Inferior parietal cortex (tissue), 1 donor: ENCODE measurements around the gene CNGA4.
"Not testable (repeated sequence)": the region's sequence is repeated elsewhere in the genome, so short reads cannot be mapped to it uniquely, and the experiment has no call there.

ENCODE experiments used
- DNase-seq: peaks from one replicate; pipeline ENCODE4 v3.0.0-alpha.2; 2016; ENCODE audit errors: extremely low spot score

CNGA4 gene

DNA sequence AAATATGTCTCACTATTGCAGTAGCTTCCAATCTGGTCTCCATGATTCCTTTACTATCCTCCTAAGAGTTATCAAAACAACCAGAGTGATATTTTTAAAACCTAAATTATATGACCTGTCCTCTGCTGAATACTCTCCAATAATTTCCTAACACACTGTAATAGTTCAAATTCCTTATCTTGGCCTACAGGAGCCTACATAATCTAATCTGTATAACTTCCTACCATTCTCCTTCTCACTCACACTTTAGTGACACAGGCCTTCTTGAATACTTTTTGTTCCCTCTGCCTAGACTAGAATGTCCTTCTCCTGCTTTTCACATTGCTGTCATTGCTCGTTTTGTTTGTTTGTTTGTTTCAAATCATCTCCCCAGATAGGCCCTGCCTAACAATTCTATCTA, 13.9 kb upstream of the CNGA4 start:
- DNase-seq = no peak

DNA sequence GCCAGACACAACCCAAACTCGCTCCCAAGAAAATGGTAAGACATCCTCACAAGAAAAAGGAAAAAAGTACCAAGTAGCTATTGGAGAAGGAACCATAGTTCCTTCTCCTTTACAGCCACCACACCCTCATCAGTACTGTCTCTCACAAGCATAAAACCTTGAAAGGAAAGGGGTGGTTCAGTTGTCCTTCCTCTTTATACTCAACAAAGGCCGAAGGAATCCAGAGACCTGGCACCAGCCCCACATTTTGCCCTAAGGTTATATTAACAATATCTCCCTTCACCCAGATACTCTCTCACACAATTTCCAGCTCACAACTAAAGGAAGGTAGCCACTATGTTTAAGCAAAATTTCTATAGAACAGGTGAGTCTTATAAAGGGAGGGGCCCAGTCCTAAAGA, 13.0 kb upstream of the CNGA4 start:
- no peak for DNase-seq

DNA sequence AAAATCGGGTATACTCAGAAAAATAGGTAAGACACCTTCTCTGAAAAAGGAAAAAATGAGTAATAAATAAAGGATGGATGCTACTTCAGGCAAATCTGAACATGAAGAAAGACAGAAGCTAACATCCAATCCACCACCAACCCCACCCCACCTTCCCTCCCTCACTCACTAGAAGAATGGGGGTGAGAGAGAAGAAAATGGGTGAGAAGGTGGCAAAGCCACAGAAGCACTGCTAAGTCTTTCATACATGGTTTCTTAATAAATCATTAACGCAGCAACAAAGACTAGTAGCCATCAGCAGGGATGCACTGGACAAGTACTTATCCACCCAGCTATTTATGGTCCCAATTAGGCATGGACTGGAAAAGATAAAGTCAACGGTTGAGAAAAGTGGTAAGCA, 10.4 kb upstream of the CNGA4 start:
- no peak for DNase-seq

DNA sequence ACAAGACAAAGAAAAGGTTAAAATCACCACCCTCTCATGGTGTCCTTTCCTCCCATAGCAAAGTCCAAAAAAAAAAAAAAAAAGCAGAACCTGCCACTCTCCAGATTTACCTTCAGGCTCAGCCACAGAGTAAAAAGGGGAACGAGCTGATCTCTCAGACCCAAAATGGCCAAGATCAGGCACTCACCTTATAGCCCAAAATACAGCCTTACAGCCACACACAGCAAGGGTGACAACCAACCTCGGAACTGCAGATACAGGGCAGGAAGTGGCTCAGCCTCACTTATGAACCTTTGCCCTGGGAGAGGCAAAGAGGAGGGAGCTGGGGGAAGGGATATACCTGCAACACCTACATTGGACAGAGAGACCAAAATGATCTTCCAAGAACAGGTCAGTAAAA, 9.0 kb upstream of the CNGA4 start:
- DNase-seq = no peak

DNA sequence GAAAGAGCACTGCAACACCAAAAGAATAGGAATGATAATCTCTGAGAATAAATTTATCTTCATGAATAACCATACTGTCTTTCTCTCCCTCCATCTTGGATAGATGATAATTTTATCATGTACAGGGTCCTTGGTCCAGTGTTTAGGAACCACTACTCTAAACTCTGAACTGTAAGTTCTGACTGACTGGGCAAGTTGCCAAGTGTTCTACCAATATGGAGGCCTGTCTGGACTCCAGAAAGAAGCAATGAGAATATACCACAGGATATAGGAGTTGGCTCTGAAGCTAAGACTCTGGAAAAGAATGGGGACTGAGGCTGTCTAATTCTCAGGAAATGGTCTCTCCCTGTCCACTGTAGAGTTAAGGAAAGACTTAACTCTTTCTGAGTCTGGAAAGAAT, 6.0 kb upstream of the CNGA4 start:
- no peak for DNase-seq

DNA sequence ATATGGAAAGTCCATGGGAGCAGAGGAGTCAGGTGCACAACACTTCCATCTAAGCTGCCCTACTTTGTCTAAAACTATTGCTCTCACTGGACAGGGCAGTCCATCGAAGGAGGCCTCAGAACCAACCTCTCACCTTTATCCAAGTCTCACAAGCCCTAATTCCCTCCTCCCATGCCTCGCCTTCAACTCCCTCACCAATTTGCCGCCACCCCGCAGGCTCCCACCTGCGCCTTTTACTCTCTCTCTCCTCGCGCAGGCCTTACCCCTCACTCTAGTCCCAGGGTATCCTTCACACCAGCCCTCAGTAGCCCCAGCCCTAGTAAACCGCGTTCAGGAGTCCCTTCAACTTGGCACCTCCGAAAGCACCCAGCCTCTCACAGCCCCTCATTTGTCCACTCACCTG, 4.9 kb upstream of the CNGA4 start:
- DNase-seq = no peak

DNA sequence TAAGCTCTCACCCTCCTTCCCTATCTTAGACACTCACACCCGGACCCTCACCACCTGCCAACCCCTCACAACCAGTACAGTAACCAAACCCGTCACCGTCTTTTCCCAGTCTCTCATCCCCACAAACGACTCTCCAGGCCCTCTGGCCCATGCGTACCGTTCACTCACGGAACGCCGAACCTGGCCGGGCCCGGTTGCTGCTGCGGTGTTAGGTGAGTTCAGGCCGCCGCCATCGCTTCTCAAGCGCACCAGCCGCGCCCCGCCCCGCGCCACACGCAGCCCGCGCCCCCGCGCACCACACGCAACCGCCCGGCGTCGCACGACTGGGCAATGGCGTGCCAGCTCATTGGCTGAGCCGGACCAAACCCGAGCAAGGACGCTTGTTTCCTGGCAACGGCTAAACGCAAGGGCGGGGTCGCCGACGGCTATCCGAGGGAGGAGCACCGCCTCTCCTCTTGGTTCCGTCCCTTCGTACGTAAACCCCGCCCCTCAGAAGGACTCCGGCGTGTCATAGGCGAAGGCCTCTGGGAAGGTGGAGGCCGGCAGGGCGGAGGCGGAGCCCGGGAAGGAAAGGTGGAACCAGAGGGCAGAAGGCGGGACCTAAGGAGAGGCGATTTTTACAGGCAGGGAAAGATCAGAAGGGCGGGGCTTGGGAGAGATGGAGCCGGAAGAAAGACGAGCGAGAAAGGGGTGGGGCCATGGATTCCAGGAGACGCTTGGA, 4.3 kb upstream of the CNGA4 start, which contains the start of gene FHIP1B:
Gene FHIP1B (minus strand): TSS at position 250 of the 721 bp plus-strand sequence. CDS start 10,120 bp downstream, outside the sequence.
- DNase-seq = peak; percentile 98

DNA sequence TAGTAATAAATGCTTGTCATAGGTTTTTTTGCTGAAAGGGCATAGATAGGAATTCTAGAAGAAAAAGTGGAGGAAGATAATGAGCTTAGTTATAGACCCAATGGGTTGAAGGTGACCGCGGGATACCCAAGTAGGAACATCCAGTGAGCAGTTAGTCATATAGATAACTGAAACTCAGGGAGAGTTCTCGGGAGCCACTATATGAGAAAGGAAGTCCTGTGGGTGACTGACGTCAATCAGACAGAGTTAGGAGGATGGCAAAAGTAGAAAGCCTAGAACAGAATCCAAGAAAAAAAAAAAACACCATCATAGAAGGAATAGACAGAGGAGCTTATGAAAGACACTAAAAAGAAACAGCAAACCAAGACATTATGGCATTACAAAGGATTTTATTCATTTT, 1.6 kb upstream of the CNGA4 start:
- DNase-seq = no peak

DNA sequence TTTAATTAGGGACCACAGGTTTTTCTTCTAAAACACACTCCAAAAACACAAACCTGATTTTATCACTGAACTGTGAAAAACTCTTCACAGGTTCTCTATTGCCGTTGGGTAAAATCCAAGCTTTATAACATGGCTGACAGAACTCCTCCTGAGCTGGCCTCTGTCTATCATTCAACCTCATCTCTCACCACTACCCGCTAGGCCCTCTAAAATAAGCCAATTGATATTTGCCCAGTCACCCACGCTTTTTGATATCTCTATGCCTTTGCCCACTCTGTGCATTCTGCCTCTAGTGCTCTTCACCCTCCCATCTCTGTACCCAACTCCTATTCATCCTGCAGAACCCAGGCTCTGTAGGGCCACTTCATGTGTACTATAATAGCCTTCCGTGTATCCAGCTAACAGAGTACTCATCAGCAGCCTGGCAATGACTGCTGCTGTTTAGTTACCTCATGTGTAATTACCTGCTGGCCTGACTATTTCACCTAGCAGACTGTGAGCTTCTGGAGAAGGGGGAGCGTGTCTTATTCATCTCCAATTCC, 1.1 kb upstream of the CNGA4 start:
- DNase-seq = no peak

DNA sequence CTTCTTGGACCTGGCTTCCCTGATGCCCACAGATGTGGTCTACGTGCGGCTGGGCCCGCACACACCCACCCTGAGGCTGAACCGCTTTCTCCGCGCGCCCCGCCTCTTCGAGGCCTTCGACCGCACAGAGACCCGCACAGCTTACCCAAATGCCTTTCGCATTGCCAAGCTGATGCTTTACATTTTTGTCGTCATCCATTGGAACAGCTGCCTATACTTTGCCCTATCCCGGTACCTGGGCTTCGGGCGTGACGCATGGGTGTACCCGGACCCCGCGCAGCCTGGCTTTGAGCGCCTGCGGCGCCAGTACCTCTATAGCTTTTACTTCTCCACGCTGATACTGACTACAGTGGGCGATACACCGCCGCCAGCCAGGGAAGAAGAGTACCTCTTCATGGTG, 1.2 kb downstream of the CNGA4 start:
- DNase-seq = no peak

DNA sequence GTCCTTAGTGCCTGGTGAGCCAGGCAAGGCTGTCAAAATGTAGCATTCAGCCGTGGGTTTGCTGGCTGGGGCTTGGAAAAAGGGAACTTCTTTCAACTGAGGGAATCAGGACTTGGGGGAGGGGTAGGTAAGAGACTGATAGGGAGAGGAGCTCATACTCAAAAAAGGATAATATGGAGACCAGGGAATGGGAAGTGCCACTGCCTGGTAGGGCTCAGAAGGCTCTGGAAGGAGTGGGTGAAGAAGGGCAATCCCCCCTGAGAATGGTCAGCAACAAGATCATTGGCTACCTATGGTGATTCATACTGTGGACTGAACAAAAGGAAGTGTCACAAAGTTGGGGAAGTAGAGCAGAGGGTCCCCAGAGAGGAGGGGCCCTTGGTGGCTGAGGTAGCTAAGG, 1.9 kb downstream of the CNGA4 start:
- DNase-seq = no peak

DNA sequence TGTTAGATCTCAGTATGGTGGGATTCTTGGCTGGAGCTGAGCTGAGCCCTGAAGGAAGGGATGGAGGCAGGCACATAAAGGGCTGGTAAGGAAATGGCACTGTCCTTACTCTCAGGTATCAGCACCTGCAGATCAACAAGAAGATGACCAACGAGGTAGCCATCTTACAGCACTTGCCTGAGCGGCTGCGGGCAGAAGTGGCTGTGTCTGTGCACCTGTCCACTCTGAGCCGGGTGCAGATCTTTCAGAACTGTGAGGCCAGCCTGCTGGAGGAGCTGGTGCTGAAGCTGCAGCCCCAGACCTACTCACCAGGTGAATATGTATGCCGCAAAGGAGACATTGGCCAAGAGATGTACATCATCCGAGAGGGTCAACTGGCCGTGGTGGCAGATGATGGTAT, 2.4 kb downstream of the CNGA4 start:
- no peak for DNase-seq

DNA sequence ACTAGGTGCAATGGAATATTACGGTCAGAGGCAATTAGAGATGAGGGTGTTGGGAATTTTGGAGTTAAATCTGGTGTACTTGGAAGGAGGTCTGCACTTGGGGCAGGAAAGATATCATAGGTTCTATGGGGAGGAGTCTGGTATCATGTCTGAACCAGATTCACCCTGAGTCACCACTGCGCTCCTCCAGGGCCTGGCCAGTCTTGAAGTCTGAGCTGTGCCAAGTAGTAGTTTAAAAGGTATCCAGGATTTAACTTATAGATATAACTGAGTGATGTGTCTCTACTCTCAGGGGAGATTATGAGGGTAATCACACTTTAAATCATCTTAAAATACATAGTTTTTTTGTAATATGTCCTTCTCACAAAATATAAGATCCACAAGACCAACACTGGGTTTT, 6.6 kb downstream of the CNGA4 start:
- no peak for DNase-seq

DNA sequence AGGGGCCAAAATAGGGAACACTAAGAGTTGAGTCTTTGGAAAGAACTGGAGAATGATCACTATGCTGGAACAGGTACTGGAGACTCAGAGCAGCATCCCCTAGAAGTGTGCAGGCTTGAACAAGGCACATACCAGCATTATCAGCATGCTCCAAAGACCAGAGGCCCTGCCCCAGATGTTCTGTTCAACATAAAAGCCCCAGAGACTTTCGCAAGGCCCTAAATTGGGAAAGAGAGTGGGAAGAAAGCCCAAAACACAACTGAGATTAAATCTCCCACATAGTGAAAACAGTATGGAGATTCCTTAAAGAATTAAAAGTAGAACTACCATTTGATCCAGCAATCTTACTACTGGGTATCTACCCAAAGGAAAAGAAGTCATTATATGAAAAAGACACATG, 9.4 kb downstream of the CNGA4 start:
- no peak for DNase-seq

DNA sequence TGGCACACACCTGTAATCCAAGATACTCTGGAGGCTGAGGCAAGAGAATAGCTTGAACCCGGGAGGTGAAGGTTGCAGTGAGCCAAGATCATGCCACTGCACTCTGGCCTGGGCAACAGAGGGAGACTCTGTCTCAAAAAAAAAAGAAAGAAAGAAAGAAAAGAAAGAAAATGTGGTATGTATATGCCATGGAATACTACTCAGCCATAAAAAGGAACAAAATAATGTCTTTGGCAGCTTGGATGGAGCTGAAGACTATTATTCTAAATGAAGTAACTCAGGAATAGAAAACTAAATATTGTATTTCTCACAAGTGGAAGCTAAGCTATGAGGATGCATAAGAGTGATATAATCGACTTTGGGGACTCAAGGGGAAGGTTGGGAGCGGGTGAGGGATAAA, 10.0 kb downstream of the CNGA4 start:
- DNase-seq = not testable (repeated sequence)

DNA sequence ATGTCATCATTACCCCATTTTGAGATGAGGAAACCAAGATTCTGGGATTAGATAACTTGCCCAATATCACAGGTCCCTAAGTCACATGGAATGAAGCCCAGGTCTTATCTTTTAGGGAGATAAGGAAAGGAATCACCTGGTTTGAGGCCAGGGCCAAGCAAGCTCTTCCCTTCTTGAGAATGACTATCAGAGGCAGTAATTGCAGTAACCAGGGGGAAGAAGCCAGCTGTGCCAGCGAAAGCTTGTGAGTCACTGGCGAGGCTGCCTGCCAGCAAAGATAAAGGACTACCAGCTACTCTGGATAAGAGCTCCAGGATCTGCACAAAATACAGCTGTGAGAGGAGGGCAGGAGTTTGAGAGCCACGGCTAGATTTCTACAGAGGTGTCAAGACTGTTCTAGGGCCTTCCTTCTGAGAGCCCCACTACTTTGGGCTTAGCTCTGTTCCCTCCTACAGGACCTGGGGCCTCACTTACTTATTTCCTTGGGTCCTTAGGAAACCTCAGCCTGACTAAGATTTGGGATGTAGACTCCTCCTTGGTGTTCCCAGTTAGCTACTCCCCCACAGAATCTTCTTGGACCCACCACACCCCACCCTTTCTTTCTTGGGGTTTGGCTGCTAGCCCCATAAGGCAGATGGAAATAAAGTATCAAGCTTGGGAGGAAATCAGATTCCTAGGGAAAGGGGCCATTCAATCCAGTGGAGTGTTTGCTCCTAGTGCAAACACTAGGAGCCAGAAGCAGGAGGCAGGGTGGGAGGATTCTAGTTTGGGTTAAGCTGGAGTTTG, 11.1 kb downstream of the CNGA4 start:
- DNase-seq = peak; percentile 61

DNA sequence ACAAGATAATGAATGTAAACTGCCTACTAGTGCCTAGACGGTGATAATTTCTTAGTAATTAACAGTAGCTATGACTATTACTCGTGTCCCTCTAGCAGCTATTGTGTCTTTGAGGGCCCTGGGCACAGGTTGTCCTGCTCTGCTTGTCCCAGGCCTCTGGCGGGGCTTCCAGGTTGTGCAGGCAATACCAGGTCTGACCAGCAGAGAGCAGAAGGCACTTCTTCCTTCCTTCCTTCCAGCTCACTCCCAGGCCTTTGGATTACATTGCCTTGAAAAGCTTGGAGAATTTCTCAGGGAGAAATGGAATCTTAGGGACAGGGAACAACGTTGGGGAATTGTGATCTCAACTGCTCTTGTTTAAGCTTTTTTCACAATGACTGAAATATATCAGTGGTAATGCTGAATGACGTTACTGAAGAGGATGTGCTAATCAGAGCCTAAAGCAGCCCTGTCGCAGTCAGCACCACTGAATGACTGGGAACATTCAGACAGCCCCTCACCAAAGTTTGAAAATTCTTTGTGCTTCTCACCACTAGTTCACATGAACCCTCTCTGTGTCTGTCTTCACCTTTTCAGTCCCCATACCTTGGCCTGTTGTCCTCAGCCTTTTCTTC, 12.3 kb downstream of the CNGA4 start:
- peak; percentile 70 for DNase-seq

DNA sequence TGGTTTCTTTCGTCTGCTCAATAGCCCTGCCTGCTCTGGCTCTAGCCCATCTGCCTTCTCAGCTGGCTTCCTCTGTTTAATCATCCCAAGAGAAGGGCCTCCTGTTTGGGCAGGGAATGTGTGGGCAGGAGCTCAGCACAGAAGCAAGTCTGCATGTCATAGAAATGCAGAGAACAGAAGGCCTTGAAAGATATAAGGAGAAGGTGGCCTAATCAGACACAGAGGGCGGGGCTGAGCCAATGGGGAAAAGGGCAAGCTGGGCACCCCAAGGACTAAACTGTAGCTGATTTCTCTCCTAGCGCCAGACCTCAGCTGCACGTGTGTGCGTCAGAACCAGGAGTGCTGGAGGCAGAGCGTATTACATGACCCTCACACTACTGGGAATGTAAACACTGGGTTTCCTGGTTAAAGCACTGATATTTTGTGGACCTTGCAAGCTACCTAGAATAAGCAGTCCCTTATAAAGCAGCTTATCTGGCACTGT, 13.1 kb downstream of the CNGA4 start:
- no peak for DNase-seq

DNA sequence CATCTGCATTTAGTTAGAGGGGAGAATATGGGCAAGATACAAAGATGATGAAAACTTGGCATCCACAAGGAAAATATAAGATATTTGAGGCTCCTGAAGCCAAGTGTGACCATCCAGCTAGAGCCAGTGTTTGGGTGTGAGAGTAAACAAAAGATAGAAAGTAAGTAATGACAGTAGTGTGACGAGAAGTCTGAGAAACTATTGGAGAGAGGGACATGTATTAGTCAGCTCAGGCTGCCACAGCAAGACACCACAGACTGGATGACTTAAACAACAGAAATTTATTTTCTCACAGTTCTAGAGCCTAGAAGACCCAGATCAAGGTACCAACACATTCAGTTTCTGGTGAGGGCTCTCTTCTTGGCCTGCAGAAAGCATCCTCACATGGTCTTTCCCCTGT, 14.3 kb downstream of the CNGA4 start:
- DNase-seq = no peak

DNA sequence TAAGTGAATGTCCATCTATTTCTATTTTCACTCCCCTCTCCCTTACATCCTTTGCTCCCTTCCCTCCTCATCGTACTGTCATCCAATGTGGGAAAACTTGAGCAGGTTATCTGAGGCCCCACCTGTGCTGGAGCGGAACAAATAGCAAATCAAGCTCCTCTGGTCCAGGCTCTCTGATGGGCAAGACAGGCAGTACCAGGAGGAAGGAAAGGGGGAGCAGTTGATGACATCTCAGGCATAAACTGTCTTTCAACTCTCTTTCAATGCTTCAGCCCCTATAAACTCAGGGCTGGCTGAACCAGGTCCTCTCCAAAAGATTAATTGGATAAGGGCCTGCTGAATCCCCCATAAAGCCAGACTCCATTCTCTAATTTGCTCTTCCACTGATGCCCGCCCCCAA, 19.3 kb downstream of the CNGA4 start:
- DNase-seq = no peak

DNA sequence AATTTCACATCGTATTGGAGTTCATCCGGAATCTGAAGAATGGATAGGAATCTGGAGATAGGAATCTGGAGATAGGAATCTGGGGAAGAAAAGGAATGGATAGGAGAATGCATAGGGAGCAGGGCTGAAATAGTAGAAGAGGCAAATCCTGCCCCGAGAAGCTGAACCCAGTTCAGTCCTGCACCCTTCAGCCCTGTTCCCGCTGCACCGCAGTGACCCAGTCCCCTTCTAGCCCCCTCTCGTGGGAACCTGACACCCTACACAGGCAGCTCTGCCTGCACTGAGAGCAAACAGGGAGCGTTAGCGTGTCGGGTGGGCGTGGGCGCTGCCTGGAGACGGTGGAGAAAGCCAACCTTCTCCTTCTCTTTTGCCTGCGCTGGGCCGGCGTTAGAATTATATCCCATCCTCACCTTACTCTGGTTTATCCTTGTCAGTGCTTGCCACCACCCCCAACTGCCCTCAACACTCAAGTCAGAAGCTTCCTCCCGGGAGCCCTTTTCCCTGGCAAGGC, 19.7 kb downstream of the CNGA4 start:
- DNase-seq = no peak

DNA sequence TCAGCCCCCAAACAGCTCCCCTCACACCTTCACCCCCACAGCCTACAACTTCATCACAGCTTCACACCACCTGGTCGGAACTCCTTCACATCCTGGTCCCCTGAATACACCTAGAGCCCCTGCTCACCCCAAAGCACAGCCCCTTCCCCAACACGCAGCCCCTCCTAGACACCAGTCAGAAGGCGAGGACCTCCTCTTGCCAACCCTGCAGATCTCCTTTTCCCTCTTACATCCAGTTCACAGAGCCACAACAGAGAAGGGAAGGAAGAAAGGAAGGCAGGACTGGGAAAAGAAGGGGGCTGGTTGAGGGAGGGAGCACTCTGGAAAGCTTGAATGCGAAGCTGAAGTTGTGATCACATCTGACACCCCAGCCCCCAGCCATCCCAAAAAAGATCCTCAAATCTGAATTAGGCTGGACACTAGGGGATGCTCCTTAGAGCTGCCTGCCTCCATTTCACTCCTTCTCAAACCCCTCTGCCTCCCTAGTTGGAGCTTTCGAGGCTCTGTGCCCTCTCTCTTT, 21.4 kb downstream of the CNGA4 start:
- DNase-seq = no peak
